HepG2 (cell line): Measurements from ENCODE around the gene TNNI3. TPM values are rescaled to one million over a fixed set of nuclear protein-coding genes. Genes with fewer than 3 reads are reported as not detected.

ENCODE experiments used
- DNMT3B ChIP-seq: conservative IDR thresholded peaks from 2 replicates; pipeline ENCODE4 v1.6.1; 2016; ENCODE audit warnings: missing biosample characterization, control low read depth
- EEA1 ChIP-seq: sonication (generic); formaldehyde crosslinking; IDR thresholded peaks from 2 replicates; pipeline ENCODE4 v1.5.1; 2020; ENCODE audit warnings: mild to moderate bottlenecking, missing genetic modification reagents, borderline replicate concordance
- HMG20A ChIP-seq: IDR thresholded peaks from 2 replicates; pipeline ENCODE4 v1.6.1; 2016; ENCODE audit warnings: borderline replicate concordance
- KDM6A ChIP-seq: IDR thresholded peaks from 2 replicates; pipeline ENCODE4 v1.6.1; 2016; ENCODE audit warnings: low read depth
- RERE ChIP-seq: IDR thresholded peaks from 2 replicates; pipeline ENCODE4 v1.6.1; 2016; ENCODE audit warnings: low read depth, missing genetic modification reagents, missing compliant biosample characterization
- RFX1 ChIP-seq: fragments of 450-650 bp; IDR thresholded peaks from 2 replicates; pipeline ENCODE4 v1.6.1; 2017
- XBP1 ChIP-seq: sonication (generic); formaldehyde crosslinking; IDR thresholded peaks from 2 replicates; pipeline ENCODE4 v1.5.0; 2020; ENCODE audit warnings: missing genetic modification reagents
- ZNF432 ChIP-seq: sonication (generic); formaldehyde crosslinking; IDR thresholded peaks from 2 replicates; pipeline ENCODE4 v1.5.0; 2020; ENCODE audit warnings: missing genetic modification reagents, mild to moderate bottlenecking, borderline replicate concordance
- ZXDC ChIP-seq: sonication (generic); formaldehyde crosslinking; IDR thresholded peaks from 2 replicates; pipeline ENCODE4 v1.5.0; 2020; ENCODE audit warnings: mild to moderate bottlenecking, missing genetic modification reagents
- polyA plus RNA-seq, 8 experiments: library from polyadenylated mRNA; depleted of rRNA in 3 of 8; stranded (reverse) in 7 of 8; unstranded in 1 of 8; fragments of >200 nt; fragmentation: Illumina TruSeq in 4 of 8; extraction: Trizol in 4 of 8; gene quantifications; 2 replicates each; pipeline versions ENCODE4 v1.2.1 to v1.2.3, GENCODE V29; 2011 to 2016; ENCODE audit warnings: low read depth in 4 of 8, missing spikeins in 1 of 8, mixed read lengths in 1 of 8; ENCODE audit not compliant: insufficient read depth in 1 of 8
- total RNA-seq, 5 experiments: library from RNA; depleted of rRNA; stranded (reverse); fragments of >200 nt; fragmentation: Illumina TruSeq; extraction: Trizol; gene quantifications; 2 replicates each; pipeline ENCODE4 v1.2.3, GENCODE V29; 2016; ENCODE audit warnings: low read depth in 1 of 5
- TF ChIP-seq, protein P1 (sequence below): sonication (generic); formaldehyde crosslinking; IDR thresholded peaks from 2 replicates; pipeline ENCODE4 v1.4.0; 2020; ENCODE audit warnings: low read depth, missing genetic modification reagents

The TNNI3 gene
- total and polyA plus RNA-seq, 2 of the 13 experiments (the other 11 are each of a cell fraction or from before 2014, with no cell fraction given) = 3.5 to 3.7 TPM

DNA sequence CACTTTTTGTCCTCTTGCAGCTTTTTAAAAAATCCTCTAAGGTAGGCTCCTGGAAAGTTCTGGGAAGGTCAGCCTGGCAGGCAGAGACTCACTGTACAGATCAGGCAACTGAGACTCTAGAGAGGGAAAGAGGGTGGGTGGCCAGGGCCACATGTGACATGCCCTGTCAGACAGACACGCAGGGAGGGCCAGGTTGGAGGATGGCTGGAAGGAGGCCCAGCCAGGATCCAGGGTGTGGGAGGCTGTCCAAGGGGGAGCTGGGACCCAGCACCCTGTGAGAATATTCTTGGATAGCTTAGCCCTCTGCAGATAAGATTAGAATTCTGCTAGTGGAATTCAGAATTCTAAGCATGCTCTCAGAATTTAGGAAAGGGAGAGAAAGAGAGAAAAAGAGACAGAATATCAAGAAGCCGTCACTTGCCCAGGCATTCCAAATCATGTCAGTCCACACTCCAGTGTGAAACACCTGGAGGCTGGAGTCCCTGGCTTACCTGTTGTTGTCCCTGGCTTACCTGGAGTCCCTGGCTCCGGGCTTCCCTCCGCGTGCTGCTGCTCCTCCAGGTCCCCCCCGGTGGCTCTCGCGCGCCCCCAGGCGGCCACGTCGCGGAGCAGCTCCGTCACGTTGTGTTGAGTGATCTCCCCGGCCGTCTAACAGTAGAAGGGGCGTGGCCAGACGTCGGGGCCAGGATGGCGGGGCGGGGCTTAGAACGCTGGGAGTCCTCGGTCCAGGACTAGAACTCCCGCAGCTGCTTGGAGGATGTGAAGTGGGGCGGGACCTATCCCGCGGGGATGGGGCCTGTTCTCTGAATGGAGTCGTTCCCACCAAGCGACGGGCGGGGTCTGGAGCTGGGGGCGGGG lies 2.8 kb upstream of the TNNI3 start (continued):
- TF ChIP-seq RERE (CRISPR knock-in tag) (no peak), ZXDC (CRISPR knock-in tag) (no peak), RFX1 (no peak), XBP1 (CRISPR knock-in tag) (no peak), ZNF432 (CRISPR knock-in tag) (no peak), DNMT3B (CRISPR knock-in tag) (no peak), EEA1 (CRISPR knock-in tag) (no peak), KDM6A (CRISPR knock-in tag) (no peak), HMG20A (CRISPR knock-in tag) (no peak)
- TF ChIP-seq, protein P1, sequence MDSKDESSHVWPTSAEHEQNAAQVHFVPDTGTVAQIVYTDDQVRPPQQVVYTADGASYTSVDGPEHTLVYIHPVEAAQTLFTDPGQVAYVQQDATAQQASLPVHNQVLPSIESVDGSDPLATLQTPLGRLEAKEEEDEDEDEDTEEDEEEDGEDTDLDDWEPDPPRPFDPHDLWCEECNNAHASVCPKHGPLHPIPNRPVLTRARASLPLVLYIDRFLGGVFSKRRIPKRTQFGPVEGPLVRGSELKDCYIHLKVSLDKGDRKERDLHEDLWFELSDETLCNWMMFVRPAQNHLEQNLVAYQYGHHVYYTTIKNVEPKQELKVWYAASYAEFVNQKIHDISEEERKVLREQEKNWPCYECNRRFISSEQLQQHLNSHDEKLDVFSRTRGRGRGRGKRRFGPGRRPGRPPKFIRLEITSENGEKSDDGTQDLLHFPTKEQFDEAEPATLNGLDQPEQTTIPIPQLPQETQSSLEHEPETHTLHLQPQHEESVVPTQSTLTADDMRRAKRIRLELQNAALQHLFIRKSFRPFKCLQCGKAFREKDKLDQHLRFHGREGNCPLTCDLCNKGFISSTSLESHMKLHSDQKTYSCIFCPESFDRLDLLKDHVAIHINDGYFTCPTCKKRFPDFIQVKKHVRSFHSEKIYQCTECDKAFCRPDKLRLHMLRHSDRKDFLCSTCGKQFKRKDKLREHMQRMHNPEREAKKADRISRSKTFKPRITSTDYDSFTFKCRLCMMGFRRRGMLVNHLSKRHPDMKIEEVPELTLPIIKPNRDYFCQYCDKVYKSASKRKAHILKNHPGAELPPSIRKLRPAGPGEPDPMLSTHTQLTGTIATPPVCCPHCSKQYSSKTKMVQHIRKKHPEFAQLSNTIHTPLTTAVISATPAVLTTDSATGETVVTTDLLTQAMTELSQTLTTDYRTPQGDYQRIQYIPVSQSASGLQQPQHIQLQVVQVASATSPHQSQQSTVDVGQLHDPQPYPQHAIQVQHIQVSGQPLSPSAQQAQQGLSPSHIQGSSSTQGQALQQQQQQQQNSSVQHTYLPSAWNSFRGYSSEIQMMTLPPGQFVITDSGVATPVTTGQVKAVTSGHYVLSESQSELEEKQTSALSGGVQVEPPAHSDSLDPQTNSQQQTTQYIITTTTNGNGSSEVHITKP (CRISPR knock-in tag) = no peak; the same call in 1 of the 2 replicates
